CD4-positive, alpha-beta T cell treated with Interleukin-10 for 1 hour (primary cell): ENCODE measurements around the gene ZCCHC18.
A peak's percentile ranks its signal among the peaks of the same experiment; 100 is the strongest.
"Not testable (repeated sequence)": the region's sequence is repeated elsewhere in the genome, so short reads cannot be mapped to it uniquely, and the experiment has no call there.

ENCODE experiments used
- DNase-seq: peaks from one replicate; pipeline ENCODE4 v3.0.0-alpha.2; 2020

ZCCHC18 gene

GRCh38 chrX:104112326-104112951 is at the start of gene ZCCHC18:
TSS of gene ZCCHC18 (plus strand) at chrX:104112523. CDS start at chrX:104114112, 1,589 bp downstream.
- DNase-seq = peak; percentile 36

GRCh38 chrX:104062636-104063035 is 49.7 kb upstream of the ZCCHC18 start:
- DNase-seq = not testable (repeated sequence)

GRCh38 chrX:104075778-104076445 is 36.4 kb upstream of the ZCCHC18 start, which contains the start of gene TMSB15C:
TSS of gene TMSB15C (minus strand) at chrX:104076236.
- DNase-seq = not testable (repeated sequence)

GRCh38 chrX:104077854-104078253 is 34.5 kb upstream of the ZCCHC18 start:
- not testable (repeated sequence) for DNase-seq

- no peak for DNase-seq
Measured at GRCh38 chrX:104084063-104084462, 28.3 kb upstream of the ZCCHC18 start.

- no peak for DNase-seq
Measured at GRCh38 chrX:104084534-104085277, 27.6 kb upstream of the ZCCHC18 start.

- no peak for DNase-seq
Measured at GRCh38 chrX:104085477-104085876, 26.8 kb upstream of the ZCCHC18 start.

- no peak for DNase-seq
Measured at GRCh38 chrX:104085919-104086318, 26.4 kb upstream of the ZCCHC18 start.

GRCh38 chrX:104098151-104098808 is 14.0 kb upstream of the ZCCHC18 start:
- DNase-seq = peak; percentile 74

- DNase-seq = no peak
Measured at GRCh38 chrX:104098919-104099318, 13.4 kb upstream of the ZCCHC18 start.

- no peak for DNase-seq
Measured at GRCh38 chrX:104104676-104105075, 7.6 kb upstream of the ZCCHC18 start.

- no peak for DNase-seq
Measured at GRCh38 chrX:104105330-104106262, 6.7 kb upstream of the ZCCHC18 start.

- no peak for DNase-seq
Measured at GRCh38 chrX:104108955-104109354, 3.4 kb upstream of the ZCCHC18 start.

- peak; percentile 33 for DNase-seq
Measured at GRCh38 chrX:104110491-104111240, 1.7 kb upstream of the ZCCHC18 start.

- peak; percentile 62 for DNase-seq
Measured at GRCh38 chrX:104113222-104113965, 1.1 kb downstream of the ZCCHC18 start.

GRCh38 chrX:104117759-104118158 is 5.4 kb downstream of the ZCCHC18 start:
- no peak for DNase-seq

- no peak for DNase-seq
Measured at GRCh38 chrX:104118765-104119164, 6.4 kb downstream of the ZCCHC18 start.

GRCh38 chrX:104122829-104123228 is 10.5 kb downstream of the ZCCHC18 start:
- peak; percentile 15 for DNase-seq

- DNase-seq = no peak
Measured at GRCh38 chrX:104126856-104127255, 14.5 kb downstream of the ZCCHC18 start.

GRCh38 chrX:104130808-104131207 is 18.5 kb downstream of the ZCCHC18 start:
- DNase-seq = no peak
